ENCODE results near the gene ATF6B. TPM values are rescaled to one million over a fixed set of nuclear protein-coding genes. Genes with fewer than 3 reads are reported as not detected.

ATF6B gene
- total RNA-seq, 4 donors from 2014 or later = 27.3 to 45.4 (median 30.0) TPM

GRCh38 chr6:32129297-32130088, 1.4 kb upstream of the ATF6B start:
- intact Hi-C loops (cut with DNase I) = no loop called here
- no peaks in the 10 kb centered on the region for H3K27me3 ChIP-seq
- peaks cover 28 to 68% (median 31%) of the 10 kb centered on the region in 3 donors for H3K4me1 ChIP-seq
- H3K36me3 ChIP-seq = peaks cover 0 to 24% (median 18%) of the 10 kb centered on the region in 3 donors
- H3K27ac ChIP-seq = peak overlapping the region; percentile 85 to 98 (median 96)
- 8 to 12% methylated on average over 14 to 16 of the region's 22 CpGs for WGBS, 2 donors
- TF ChIP-seq, protein P1, sequence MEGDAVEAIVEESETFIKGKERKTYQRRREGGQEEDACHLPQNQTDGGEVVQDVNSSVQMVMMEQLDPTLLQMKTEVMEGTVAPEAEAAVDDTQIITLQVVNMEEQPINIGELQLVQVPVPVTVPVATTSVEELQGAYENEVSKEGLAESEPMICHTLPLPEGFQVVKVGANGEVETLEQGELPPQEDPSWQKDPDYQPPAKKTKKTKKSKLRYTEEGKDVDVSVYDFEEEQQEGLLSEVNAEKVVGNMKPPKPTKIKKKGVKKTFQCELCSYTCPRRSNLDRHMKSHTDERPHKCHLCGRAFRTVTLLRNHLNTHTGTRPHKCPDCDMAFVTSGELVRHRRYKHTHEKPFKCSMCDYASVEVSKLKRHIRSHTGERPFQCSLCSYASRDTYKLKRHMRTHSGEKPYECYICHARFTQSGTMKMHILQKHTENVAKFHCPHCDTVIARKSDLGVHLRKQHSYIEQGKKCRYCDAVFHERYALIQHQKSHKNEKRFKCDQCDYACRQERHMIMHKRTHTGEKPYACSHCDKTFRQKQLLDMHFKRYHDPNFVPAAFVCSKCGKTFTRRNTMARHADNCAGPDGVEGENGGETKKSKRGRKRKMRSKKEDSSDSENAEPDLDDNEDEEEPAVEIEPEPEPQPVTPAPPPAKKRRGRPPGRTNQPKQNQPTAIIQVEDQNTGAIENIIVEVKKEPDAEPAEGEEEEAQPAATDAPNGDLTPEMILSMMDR (IDR thresholded peaks at IDR 0.05) = no peak
- TF ChIP-seq POLR2A (IDR thresholded peaks at IDR 0.05) = no peak
- DNase-seq = no peak
- peak overlapping the region; percentile 42 to 95 (median 75) for H3K4me3 ChIP-seq
- H3K9me3 ChIP-seq = no peaks in the 10 kb centered on the region

- 83 to 88% methylated on average over 7 to 10 of the region's 13 CpGs for WGBS, 2 donors
- Histone ChIP-seq H3K4me1 (peaks cover 28 to 75% (median 31%) of the 10 kb centered on the region in 3 donors), H3K4me3 (peak overlapping the region; percentile 42 to 95 (median 84)), H3K27me3 (no peaks in the 10 kb centered on the region), H3K36me3 (peaks cover 0 to 31% (median 23%) of the 10 kb centered on the region in 3 donors), H3K27ac (peak overlapping the region; percentile 85 to 98 (median 96)), H3K9me3 (no peaks in the 10 kb centered on the region)
- TF ChIP-seq POLR2A (IDR thresholded peaks at IDR 0.05) = no peak
- TF ChIP-seq, protein P1 (IDR thresholded peaks at IDR 0.05) = no peak
- DNase-seq = no peak
- intact Hi-C loops (cut with DNase I) = no loop called here
Observed at GRCh38 chr6:32128751-32129296, 778 bp upstream of the ATF6B start.

DNA sequence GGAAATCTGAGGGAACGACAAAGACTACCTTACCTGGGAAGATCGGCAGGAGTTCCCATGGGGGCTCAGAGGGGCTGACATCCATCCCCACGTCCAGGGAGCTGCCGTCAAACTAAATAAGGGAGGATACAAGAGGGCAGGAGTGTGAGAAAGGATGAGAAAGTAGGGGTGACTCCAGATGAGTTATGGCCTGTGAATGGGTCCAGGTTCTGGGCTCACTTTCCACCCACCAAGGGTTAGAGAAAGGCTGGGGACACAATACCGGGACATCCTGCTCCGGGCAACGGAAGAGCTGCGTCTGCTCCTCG, 683 bp downstream of the ATF6B start:
- TF ChIP-seq, protein P1 (IDR thresholded peaks at IDR 0.05) = no peak
- TF ChIP-seq POLR2A (IDR thresholded peaks at IDR 0.05) = no peak
- Histone ChIP-seq H3K27me3 (no peaks in the 10 kb centered on the region), H3K9me3 (no peaks in the 10 kb centered on the region), H3K4me3 (peak overlapping the region; percentile 61 to 95 (median 84)), H3K4me1 (peaks cover 28 to 73% (median 28%) of the 10 kb centered on the region in 3 donors), H3K27ac (peak overlapping the region; percentile 83 to 98 (median 92)), H3K36me3 (peaks cover 0 to 45% (median 29%) of the 10 kb centered on the region in 3 donors)
- no peak for DNase-seq
- intact Hi-C loops (cut with DNase I) = no loop called here
- 7 to 18% methylated on average over 4 to 9 of the region's 9 CpGs for WGBS, 2 donors

DNA sequence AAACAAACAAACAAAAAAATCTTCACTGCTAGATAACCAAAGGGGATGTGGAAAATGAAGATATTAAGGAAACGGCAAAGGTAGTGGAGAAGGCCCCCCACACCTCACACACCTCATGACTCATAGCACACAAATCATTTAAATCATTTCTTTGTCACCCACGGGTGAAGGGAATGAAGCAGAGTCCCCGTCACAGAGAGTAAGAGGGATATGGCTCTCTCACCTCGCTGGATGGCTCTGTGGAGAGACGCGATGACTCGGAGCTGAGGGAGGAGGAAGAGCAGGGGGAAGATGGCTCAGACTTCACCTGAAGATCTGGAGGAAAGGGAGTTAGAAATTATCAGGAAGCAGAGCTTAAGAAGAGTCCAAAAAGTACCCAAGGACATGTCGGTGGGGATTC, 1.2 kb downstream of the ATF6B start:
- no peak for DNase-seq
- Histone ChIP-seq H3K4me1 (peaks cover 25 to 70% (median 28%) of the 10 kb centered on the region in 3 donors), H3K36me3 (peaks cover 0 to 50% (median 29%) of the 10 kb centered on the region in 3 donors), H3K27me3 (no peaks in the 10 kb centered on the region), H3K27ac (peak overlapping the region in 3 of 4 donors; percentile 83 to 98 (median 96)), H3K9me3 (no peaks in the 10 kb centered on the region), H3K4me3 (peak overlapping the region; percentile 61 to 95 (median 84))
- 38 to 47% methylated on average over 8 of the region's 8 CpGs for WGBS, 2 donors
- no peak for TF ChIP-seq POLR2A (IDR thresholded peaks at IDR 0.05)
- TF ChIP-seq, protein P1 (IDR thresholded peaks at IDR 0.05) = no peak
- intact Hi-C loops (cut with DNase I) = no loop called here

DNA sequence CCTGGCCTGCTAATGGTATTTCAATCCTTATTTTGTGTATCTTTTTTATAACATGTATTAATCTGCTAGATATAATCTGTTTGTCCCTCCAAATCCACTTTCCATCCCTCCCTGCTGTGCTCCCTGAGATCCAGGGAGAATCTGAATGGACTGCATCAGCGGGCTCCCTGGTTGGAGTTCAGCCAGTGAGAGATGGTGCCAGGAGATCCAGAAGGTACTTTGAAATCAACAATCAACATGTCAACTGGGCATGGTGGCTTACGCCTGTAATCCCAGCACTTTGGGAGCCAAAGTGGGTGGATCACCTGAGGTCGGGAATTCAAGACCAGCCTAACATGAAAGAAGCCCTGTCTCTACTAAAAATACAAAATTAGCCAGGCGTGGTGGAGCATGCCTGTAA, 4.4 kb downstream of the ATF6B start:
- TF ChIP-seq, protein P1 (IDR thresholded peaks at IDR 0.05) = no peak
- TF ChIP-seq POLR2A (IDR thresholded peaks at IDR 0.05) = no peak
- no peaks in the 10 kb centered on the region for H3K9me3 ChIP-seq
- peaks cover 14 to 82% (median 51%) of the 10 kb centered on the region in 3 donors for H3K36me3 ChIP-seq
- H3K4me3 ChIP-seq = no peak overlapping the region
- WGBS, 2 donors = 51 to 73% methylated on average over 3 to 4 of the region's 4 CpGs
- H3K27me3 ChIP-seq = no peaks in the 10 kb centered on the region
- H3K27ac ChIP-seq = no peak overlapping the region
- intact Hi-C loops (cut with DNase I) = no loop called here
- no peak for DNase-seq
- peaks cover 18 to 56% (median 25%) of the 10 kb centered on the region in 3 donors for H3K4me1 ChIP-seq

Measured in esophagus squamous epithelium (tissue), 5 donors.